Measurements from ENCODE around the gene TGFBR3L.

DNA sequence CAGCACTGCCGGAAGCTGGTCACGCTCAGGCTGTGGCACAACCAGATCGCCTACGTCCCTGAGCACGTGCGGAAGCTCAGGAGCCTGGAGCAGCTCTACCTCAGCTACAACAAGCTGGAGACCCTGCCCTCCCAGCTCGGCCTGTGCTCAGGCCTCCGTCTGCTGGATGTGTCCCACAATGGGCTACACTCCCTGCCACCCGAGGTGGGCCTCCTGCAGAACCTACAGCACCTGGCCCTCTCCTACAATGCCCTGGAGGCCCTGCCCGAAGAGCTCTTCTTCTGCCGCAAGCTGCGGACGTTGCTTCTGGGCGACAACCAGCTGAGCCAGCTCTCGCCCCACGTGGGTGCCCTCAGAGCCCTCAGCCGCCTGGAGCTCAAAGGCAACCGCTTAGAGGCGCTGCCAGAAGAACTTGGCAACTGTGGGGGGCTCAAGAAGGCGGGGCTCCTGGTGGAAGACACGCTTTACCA lies 14.2 kb upstream of the TGFBR3L start:
- no peak for TF ChIP-seq POLR2AphosphoS5 (IDR thresholded peaks at IDR 0.05; ENCODE audit: low read depth, low read length)
- TF ChIP-seq EZH2 (IDR thresholded peaks at IDR 0.05; ENCODE audit: low read depth, low read length, severe bottlenecking), result no peak
- no peak for TF ChIP-seq TAF1 (IDR thresholded peaks at IDR 0.05; ENCODE audit: low read depth, low read length)
- TF ChIP-seq POLR2A (IDR thresholded peaks at IDR 0.05; ENCODE audit: control extremely low read depth in 1 of 2, low read depth in 2 of 2, low read length in 2 of 2), result no peak
- TF ChIP-seq CTCF (IDR thresholded peaks at IDR 0.05; ENCODE audit: control extremely low read depth in 1 of 3, insufficient read depth in 1 of 3, low read depth in 1 of 3, low read length in 3 of 3), result no peak
- no peak for TF ChIP-seq RFX5 (IDR thresholded peaks at IDR 0.05; ENCODE audit: borderline replicate concordance, low read depth, low read length)
- TF ChIP-seq CHD2 (IDR thresholded peaks at IDR 0.05; ENCODE audit: low read length), result no peak
- TF ChIP-seq EGR1 (IDR thresholded peaks at IDR 0.05; ENCODE audit: borderline replicate concordance, low read depth, low read length), result no peak
- no peak for TF ChIP-seq NRF1 (IDR thresholded peaks at IDR 0.05; ENCODE audit: low read depth, low read length)

Data from H1 (cell line).